NT2/D1 (cell line): Measurements from ENCODE around the gene AVPR2.

Experiments
- SUZ12 ChIP-seq: IDR thresholded peaks from 2 replicates; pipeline ENCODE4 v1.6.1; 2011; ENCODE audit not compliant: insufficient read length, insufficient read depth; ENCODE audit errors: extremely low read depth
- YY1 ChIP-seq: IDR thresholded peaks from 2 replicates; pipeline ENCODE4 v1.6.1; 2011; ENCODE audit not compliant: insufficient read length, insufficient read depth
- ZNF274 ChIP-seq: IDR thresholded peaks from 2 replicates; pipeline ENCODE4 v1.6.1; 2011; ENCODE audit warnings: mild to moderate bottlenecking, low read depth, low read length

DNA sequence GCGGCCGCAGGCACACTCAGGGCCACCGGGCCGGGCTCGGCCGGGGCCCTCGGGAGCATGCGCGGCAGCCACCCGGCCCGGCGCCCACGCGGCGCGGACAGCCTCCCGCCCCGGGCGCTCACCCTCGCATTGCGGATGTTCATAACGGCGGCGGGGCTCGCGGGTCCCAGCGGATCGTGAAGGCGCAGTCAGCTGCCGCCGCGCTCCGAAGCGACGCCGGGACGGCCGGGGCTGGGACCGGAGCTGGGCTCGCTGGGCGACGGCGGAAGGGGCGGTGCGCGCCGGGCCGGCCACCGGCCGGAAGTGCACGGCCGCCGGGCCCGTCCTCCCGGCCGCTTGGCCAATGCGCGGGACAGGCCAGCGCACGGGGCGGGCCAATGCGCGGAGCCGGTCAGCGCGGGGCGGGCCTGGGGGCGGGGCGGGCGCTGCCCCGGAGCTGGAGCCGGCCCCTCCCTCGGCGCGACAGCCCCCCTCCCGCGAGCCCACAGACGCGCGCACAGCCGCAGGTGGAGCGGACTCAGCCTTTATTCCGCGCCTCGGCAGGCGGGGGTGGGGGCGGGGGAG is 30.4 kb downstream of the AVPR2 start, which contains the start of gene NAA10:
- no peak for TF ChIP-seq YY1
- no peak for TF ChIP-seq SUZ12
- TF ChIP-seq ZNF274: no peak
